Measurements from ENCODE around the gene SAP30BP.

- TF ChIP-seq CTCF (IDR thresholded peaks at IDR 0.05; ENCODE audit: low read depth, low read length, poor library complexity, severe bottlenecking) (peak; percentile 72), EZH2phosphoT487 (IDR thresholded peaks at IDR 0.05; ENCODE audit: borderline replicate concordance, low read length) (no peak)
Measured at GRCh38 chr17:75753514-75754377, 86.6 kb downstream of the SAP30BP start.
